ENCODE results near the gene LEPROT. TPM values are rescaled to one million over a fixed set of nuclear protein-coding genes. Genes with fewer than 3 reads are reported as not detected.

LEPROT gene
- total RNA-seq, 1 donor from 2014 or later, result 86.1 TPM

DNA sequence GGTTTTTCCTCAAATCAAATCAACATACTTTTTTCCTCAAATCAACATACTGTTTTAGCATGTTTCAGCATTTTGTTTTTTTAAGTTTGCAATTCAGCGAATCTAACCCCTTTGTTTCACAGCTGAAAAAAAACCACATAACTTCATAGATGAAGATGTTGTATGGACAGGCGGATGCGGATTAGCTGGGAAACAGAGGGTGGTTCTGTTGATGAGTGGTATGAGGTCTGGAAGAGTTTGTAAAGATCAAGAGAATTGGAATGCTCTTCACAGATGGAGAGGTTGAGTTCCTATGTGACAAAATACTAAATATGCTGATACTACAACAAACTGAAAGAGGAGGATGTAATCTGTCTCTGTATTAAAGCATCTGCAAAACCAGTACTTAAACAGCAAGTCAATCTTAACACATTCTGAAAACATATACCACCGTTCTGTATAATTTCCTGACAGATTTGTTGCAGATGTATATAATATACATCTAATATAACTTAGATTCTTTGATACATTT, 10.6 kb upstream of the LEPROT start:
- no peaks in the 10 kb centered on the region for H3K36me3 Mint-ChIP-seq (ENCODE audit: low read depth, unreplicated experiment)
- no peaks in the 10 kb centered on the region for H3K9me3 Mint-ChIP-seq (ENCODE audit: unreplicated experiment)
- no peaks in the 10 kb centered on the region for H3K27me3 Mint-ChIP-seq (ENCODE audit: unreplicated experiment)
- no peak overlapping the region for H3K27ac Mint-ChIP-seq (ENCODE audit: unreplicated experiment)
- TF ChIP-seq, protein P1, sequence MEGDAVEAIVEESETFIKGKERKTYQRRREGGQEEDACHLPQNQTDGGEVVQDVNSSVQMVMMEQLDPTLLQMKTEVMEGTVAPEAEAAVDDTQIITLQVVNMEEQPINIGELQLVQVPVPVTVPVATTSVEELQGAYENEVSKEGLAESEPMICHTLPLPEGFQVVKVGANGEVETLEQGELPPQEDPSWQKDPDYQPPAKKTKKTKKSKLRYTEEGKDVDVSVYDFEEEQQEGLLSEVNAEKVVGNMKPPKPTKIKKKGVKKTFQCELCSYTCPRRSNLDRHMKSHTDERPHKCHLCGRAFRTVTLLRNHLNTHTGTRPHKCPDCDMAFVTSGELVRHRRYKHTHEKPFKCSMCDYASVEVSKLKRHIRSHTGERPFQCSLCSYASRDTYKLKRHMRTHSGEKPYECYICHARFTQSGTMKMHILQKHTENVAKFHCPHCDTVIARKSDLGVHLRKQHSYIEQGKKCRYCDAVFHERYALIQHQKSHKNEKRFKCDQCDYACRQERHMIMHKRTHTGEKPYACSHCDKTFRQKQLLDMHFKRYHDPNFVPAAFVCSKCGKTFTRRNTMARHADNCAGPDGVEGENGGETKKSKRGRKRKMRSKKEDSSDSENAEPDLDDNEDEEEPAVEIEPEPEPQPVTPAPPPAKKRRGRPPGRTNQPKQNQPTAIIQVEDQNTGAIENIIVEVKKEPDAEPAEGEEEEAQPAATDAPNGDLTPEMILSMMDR (IDR thresholded peaks at IDR 0.05; ENCODE audit: unreplicated experiment), result no peak
- no peak for DNase-seq (ENCODE audit: low spot score)
- H3K4me1 Mint-ChIP-seq (ENCODE audit: unreplicated experiment), result peaks cover 5% of the 10 kb centered on the region
- no peak overlapping the region for H3K4me3 Mint-ChIP-seq (ENCODE audit: unreplicated experiment)

DNA sequence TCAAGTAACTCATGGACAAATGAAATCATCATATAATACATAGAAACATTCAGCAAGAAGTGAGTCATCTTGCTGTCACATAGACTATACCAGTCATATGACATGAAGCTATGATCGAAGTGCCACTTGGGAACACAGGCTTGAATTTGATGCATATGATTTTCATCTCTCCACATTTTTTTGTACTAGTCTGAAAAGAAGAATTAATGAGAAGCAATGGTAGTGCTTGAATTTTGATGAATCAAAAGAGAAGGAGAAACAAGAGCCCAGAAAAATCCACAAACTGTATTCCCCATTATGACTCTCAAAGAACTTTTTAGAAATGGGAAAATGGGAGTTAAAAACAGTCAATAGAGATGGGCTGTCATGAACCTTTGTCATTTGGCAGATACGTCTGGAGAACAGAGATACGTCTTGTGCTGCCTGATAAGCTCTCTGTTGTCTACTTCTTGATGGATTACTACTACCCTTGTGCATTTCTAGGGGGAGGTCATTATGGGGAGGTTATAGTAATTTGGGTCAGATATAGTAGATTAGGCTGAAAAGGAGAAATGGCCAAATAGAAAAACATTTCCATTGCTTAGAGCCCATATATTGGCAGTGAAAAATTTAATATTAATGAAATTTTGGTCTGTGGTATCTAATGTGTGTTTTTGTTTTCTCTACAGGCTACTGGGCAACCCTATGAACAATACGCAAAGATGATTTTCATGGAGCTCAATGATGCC, 8.0 kb upstream of the LEPROT start:
- no peak for DNase-seq (ENCODE audit: low spot score)
- H3K27ac Mint-ChIP-seq (ENCODE audit: unreplicated experiment), result no peak overlapping the region
- TF ChIP-seq, protein P1 (IDR thresholded peaks at IDR 0.05; ENCODE audit: unreplicated experiment), result no peak
- H3K36me3 Mint-ChIP-seq (ENCODE audit: low read depth, unreplicated experiment), result no peaks in the 10 kb centered on the region
- peaks cover 5% of the 10 kb centered on the region for H3K4me1 Mint-ChIP-seq (ENCODE audit: unreplicated experiment)
- H3K9me3 Mint-ChIP-seq (ENCODE audit: unreplicated experiment), result no peaks in the 10 kb centered on the region
- H3K4me3 Mint-ChIP-seq (ENCODE audit: unreplicated experiment), result no peak overlapping the region
- H3K27me3 Mint-ChIP-seq (ENCODE audit: unreplicated experiment), result no peaks in the 10 kb centered on the region

DNA sequence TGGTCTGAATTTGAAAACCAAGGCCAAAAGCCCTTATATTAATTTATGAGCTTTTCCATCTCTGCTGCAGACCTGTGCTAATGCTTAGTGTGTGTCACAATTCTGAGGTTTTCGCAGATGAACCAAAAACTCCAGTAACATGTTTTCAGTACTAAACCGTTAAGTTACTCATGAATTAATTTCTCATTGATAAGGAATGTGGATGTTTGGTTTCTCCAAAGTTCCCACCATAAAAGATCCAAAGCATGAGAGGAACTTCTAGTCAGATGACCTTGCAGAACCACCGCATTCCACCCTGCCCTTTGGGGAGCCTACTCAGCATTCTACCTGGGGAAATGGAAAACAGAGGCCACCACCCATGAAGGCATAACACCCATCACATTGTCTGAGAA, 7.5 kb upstream of the LEPROT start:
- TF ChIP-seq, protein P1 (IDR thresholded peaks at IDR 0.05; ENCODE audit: unreplicated experiment), result no peak
- H3K4me3 Mint-ChIP-seq (ENCODE audit: unreplicated experiment), result no peak overlapping the region
- no peak for DNase-seq (ENCODE audit: low spot score)
- H3K4me1 Mint-ChIP-seq (ENCODE audit: unreplicated experiment), result peaks cover 5% of the 10 kb centered on the region
- H3K9me3 Mint-ChIP-seq (ENCODE audit: unreplicated experiment), result no peaks in the 10 kb centered on the region
- no peaks in the 10 kb centered on the region for H3K36me3 Mint-ChIP-seq (ENCODE audit: low read depth, unreplicated experiment)
- no peaks in the 10 kb centered on the region for H3K27me3 Mint-ChIP-seq (ENCODE audit: unreplicated experiment)
- no peak overlapping the region for H3K27ac Mint-ChIP-seq (ENCODE audit: unreplicated experiment)

DNA sequence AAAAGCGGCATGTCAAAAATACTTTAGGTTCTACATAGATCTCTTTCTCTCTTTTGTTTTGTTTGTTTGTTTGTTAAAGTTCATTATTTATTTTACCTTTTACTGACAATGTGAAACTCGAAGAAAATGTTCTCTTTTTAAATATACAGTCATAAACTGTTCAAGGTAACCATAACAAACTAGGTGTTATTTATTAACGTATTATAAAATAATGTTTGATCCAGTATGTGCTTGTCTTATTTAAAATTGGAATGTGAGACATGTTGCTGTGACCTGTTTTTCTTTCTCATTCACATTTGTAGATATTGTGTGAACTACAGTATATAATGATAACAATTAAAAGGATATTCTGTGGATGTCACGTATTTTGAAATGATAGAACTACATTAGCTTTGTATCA, 5.9 kb upstream of the LEPROT start:
- TF ChIP-seq, protein P1 (IDR thresholded peaks at IDR 0.05; ENCODE audit: unreplicated experiment), result no peak

DNA sequence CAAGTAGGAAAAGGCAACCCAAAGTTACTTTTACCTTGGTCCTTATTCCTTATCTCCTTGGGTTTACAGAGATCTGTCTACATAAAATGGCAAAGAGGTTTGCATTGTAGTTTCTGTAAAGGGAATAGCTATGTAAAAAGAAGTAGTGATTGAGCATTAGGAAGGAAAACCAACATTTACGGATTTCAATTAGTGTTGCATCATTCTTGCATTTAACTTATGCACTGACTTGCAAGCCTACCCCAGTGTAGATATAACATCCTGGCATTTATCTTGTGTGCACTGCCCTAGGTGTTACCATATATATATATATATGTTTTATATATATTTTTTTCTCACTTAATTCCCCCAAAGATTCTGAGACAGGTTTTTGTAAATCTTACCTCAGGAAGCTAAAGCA, 3.7 kb upstream of the LEPROT start:
- Mint-ChIP-seq H3K27me3 (ENCODE audit: unreplicated experiment) (peaks cover 3% of the 10 kb centered on the region), H3K27ac (ENCODE audit: unreplicated experiment) (no peak overlapping the region), H3K9me3 (ENCODE audit: unreplicated experiment) (no peaks in the 10 kb centered on the region), H3K4me1 (ENCODE audit: unreplicated experiment) (peaks cover 10% of the 10 kb centered on the region), H3K36me3 (ENCODE audit: low read depth, unreplicated experiment) (peaks cover 6% of the 10 kb centered on the region), H3K4me3 (ENCODE audit: unreplicated experiment) (no peak overlapping the region)
- no peak for DNase-seq (ENCODE audit: low spot score)
- TF ChIP-seq, protein P1 (IDR thresholded peaks at IDR 0.05; ENCODE audit: unreplicated experiment), result no peak

More for the DNA sequence above, 5.9 kb upstream of the LEPROT start:
- H3K4me1 Mint-ChIP-seq (ENCODE audit: unreplicated experiment), result peaks cover 7% of the 10 kb centered on the region
- no peak overlapping the region for H3K4me3 Mint-ChIP-seq (ENCODE audit: unreplicated experiment)
- peaks cover 6% of the 10 kb centered on the region for H3K36me3 Mint-ChIP-seq (ENCODE audit: low read depth, unreplicated experiment)
- H3K27ac Mint-ChIP-seq (ENCODE audit: unreplicated experiment), result no peak overlapping the region
- H3K27me3 Mint-ChIP-seq (ENCODE audit: unreplicated experiment), result no peaks in the 10 kb centered on the region
- H3K9me3 Mint-ChIP-seq (ENCODE audit: unreplicated experiment), result no peaks in the 10 kb centered on the region
- DNase-seq (ENCODE audit: low spot score), result no peak
